Cardiac fibroblast (primary cell): ENCODE measurements around the gene TMEM272.

Experiments
- DNase-seq, 2 donors: peaks; one replicate each; pipeline versions ENCODE4 v3.0.0 to v3.0.0-alpha.2; 2010; ENCODE audit warnings: low read depth in 2 of 2
- H3K4me3 ChIP-seq, 2 donors: replicated peaks in 1 of 2; 1 replicate in 1 of 2; 2 replicates in 1 of 2; pipeline ENCODE4 v1.5.1; 2011; ENCODE audit warnings: low read depth in 2 of 2, low read length in 2 of 2, mild to moderate bottlenecking in 2 of 2, moderate library complexity in 1 of 2
- TF ChIP-seq, protein P1 (sequence below): IDR thresholded peaks from one replicate; pipeline ENCODE4 v1.5.1; 2011; ENCODE audit warnings: low read depth, mild to moderate bottlenecking, low read length, inconsistent platforms

The TMEM272 gene

DNA sequence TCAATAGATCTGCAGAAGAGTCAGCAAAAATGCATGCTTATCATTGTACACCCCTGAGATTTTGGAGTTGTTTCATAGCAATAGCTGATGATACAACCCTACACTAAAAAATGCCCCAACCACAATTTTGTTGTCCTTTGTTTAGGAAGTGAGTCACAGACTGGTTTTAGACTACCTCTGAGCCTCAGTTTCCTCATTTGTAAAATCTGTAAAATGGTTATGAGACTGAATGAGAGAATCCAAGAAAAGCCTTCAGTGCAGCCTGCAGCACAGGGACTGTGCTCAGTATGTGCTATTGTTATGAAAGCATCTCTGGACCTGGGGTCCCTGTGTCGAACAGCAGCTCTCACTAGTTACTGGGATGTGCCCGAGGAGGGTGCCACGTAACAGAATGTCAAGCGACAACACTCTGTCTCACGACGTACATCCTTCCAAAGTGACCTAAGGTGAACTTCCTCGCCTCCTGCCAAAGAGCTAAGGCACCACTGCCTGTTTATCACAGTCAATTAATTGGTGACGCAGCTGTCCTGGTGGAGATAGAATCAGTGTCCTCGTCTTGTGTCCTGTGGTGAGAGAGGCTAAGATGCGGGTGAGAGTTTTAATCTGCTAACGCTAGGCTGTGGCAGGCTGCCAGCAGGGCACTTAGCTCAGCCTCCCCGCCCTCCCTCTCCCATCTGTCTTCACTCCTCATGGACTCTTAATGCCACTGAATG lies 59.1 kb downstream of the TMEM272 start:
- TF ChIP-seq, protein P1, sequence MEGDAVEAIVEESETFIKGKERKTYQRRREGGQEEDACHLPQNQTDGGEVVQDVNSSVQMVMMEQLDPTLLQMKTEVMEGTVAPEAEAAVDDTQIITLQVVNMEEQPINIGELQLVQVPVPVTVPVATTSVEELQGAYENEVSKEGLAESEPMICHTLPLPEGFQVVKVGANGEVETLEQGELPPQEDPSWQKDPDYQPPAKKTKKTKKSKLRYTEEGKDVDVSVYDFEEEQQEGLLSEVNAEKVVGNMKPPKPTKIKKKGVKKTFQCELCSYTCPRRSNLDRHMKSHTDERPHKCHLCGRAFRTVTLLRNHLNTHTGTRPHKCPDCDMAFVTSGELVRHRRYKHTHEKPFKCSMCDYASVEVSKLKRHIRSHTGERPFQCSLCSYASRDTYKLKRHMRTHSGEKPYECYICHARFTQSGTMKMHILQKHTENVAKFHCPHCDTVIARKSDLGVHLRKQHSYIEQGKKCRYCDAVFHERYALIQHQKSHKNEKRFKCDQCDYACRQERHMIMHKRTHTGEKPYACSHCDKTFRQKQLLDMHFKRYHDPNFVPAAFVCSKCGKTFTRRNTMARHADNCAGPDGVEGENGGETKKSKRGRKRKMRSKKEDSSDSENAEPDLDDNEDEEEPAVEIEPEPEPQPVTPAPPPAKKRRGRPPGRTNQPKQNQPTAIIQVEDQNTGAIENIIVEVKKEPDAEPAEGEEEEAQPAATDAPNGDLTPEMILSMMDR = no peak
- peak; percentile 40 to 65 for DNase-seq
- H3K4me3 ChIP-seq = no peak overlapping the region

DNA sequence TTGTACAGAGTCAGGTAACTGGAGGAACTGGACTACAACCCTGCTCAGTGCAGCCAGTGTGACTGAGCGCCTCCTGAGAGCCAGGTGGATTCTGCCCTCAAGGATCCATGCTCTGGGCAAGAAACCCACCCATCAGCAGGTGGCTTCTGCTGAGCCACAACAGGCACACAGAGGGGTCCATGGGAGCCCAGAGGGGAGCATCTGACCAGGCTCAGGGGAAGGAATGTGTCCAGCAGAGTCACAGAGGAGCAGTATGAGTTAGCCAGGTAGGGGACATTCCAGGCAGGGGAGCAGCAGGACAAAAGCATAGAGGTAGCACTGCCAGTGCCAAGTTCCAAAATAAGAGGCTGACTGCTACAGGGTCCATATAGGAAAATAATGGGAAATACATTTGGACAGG lies 60.9 kb downstream of the TMEM272 start:
- no peak for DNase-seq
- H3K4me3 ChIP-seq = no peak overlapping the region
- TF ChIP-seq, protein P1 = no peak

DNA sequence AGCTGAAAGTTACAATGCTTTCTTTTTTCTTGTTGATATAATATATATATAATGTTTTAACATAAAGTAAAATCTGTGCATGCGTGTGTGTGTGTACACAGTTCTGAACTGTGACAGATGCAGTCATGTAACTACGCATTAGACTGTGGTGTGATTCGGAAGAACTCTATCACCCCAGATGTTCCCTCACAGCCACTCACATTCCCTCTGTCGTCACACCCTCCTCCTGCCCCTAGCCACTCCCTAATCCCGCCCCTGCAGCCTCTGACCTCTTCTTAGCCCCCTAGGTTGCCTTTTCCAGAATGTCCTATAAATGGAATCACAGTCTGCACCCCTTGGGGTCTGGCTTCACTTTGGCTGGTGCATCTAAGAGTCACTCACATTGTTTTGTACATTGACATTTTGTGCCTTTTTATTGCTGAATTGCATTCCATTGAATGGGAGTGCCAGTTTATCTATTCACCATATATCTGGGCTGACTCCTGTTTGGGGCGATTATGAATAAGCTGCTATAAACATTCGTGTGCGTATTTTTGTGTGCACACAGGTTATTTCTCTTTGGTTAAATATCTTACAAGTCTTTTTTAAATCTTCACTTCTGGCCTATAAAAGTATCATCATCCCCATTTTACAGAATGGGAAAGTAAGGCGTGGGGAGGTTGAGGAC lies 61.4 kb downstream of the TMEM272 start:
- no peak for DNase-seq
- H3K4me3 ChIP-seq = no peak overlapping the region
- TF ChIP-seq, protein P1 = no peak

DNA sequence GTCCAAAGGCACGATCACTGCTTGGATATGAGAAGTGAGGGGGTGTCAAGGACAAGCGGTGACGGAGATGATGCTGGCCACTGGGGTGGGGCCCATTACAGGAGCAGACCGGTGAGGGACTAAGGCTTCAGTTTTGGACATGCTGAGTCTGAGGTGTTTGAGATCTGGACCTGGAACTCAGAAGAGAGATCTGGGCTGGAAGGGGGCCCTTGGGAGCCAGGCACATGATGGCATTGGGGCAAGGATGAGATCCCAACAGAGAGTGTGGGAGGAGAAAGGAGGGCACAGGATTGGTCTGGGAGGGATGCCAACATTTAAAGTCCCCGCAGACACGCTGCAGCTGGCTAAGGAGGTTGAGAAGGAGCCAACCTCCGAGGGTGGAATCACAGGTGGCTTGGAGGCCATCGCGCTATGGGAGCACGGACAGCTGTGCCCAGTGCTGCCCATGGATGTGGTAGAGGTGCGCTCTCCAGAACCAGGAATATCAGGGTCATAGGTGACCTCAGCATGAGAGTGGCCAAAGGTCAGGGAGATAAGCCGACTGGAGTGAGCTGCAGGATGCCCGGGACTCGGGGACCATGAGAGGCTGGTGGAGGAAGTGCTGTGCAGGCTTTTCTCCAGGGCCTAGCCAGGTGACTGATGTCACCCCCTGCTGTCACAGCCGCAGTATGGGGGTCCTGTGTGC lies 62.8 kb downstream of the TMEM272 start:
- H3K4me3 ChIP-seq = no peak overlapping the region
- DNase-seq = no peak
- TF ChIP-seq, protein P1 = no peak

DNA sequence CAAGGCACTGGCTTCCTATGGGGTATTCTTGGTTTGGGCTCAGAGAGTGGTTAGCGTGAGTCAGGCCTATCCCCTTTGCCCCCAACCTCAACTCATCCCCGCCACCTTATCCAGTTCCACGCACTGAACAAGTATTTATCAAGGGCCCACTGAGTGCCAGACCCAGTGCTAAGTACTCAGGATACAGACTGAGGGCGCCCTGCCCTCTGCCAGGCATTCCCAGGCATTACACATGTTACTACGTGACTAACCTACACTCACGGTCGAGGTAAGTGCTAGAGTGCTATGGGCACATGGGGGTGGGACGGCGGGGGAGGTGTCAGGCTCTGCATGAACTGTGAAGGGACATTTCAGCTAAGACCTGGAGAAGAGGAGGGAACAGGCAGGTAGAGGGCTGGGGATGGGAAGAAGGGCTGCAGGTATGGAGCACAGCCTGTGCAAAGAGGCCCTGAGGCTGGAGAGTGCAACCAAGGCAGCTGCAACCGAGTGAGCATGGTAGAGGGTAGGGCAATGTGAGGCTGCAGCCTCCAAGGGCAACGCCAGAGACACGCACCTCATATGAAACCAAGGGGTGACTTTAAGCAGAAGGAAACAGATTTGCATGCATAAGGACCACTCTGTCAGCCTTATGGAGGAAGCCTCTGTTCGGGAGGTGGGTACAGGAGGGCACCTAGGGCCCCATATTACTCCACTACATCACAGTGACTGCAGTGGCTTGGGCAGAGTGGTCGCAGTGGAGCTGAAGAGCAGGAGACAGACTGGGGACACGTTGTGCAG lies 63.5 kb downstream of the TMEM272 start:
- peak; percentile 33 to 46 for DNase-seq
- no peak overlapping the region for H3K4me3 ChIP-seq
- TF ChIP-seq, protein P1 = peak; percentile 31

DNA sequence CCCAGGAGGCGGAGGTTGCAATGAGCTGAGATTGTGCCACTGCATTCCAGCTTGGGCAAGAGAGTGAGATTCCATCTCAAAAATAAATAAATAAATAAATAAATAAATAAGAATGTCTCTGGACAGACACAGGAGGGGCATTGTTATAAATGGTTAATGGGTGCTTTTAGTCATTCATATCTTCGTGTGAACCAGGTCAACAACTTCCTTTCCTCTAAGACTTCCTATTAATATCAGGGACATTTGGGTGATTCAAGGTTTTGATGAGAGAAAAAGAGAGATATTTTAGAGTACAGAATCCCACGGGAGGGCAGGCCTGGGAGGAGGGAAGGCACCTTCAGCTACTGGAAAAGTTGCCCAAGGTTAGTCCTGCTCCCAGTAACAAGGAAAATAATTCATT lies 64.9 kb downstream of the TMEM272 start:
- TF ChIP-seq, protein P1 = no peak
- H3K4me3 ChIP-seq = no peak overlapping the region
- no peak for DNase-seq
